Upper lobe of right lung (tissue), 1 donor: ENCODE measurements around the gene OSBPL2. TPM values are rescaled to one million over a fixed set of nuclear protein-coding genes. Genes with fewer than 3 reads are reported as not detected.

Experiments
- ATAC-seq: fragments of 200-7000 bp; cut with Tn5 transposase; one replicate; pipeline ENCODE4 v1.9.1; 2020; ENCODE audit warnings: mild to moderate bottlenecking, moderate library complexity
- DNase-seq: peaks from one replicate; pipeline ENCODE4 v3.0.0-alpha.2; 2020
- H3K27ac ChIP-seq: fragments of 200-600 bp; one replicate; pipeline ENCODE4 v1.8.0; 2022
- H3K27me3 ChIP-seq: fragments of 200-600 bp; one replicate; pipeline ENCODE4 v1.8.0; 2022; ENCODE audit warnings: mild to moderate bottlenecking
- H3K36me3 ChIP-seq: fragments of 200-600 bp; one replicate; pipeline ENCODE4 v1.8.0; 2022
- H3K4me1 ChIP-seq: fragments of 200-600 bp; one replicate; pipeline ENCODE4 v1.8.0; 2022
- H3K4me3 ChIP-seq: fragments of 200-600 bp; one replicate; pipeline ENCODE4 v1.8.0; 2022; ENCODE audit warnings: mild to moderate bottlenecking
- H3K9me3 ChIP-seq: fragments of 200-600 bp; one replicate; pipeline ENCODE4 v1.8.0; 2022
- intact Hi-C: fragments of 100-400 bp; cut with DNase I; formaldehyde crosslinking; loops from one replicate; pipeline ENCODE4 v1.11.0; 2022
- total RNA-seq: library from RNA; stranded (reverse); fragmentation: NEBNext Ultra II Directional; extraction: Animal tissue kit (Norgen Biotek cat#: 25700); gene quantifications from one replicate; pipeline ENCODE4 v1.2.1, GENCODE V29; 2021
- TF ChIP-seq, protein P1 (sequence below): fragments of 200-600 bp; IDR thresholded peaks from one replicate; pipeline ENCODE4 v1.8.0; 2022; ENCODE audit warnings: antibody characterized with exemption
- donor health status: DM: no; HTN: yes; CAD: no; lungs with severe emphysema.

The OSBPL2 gene
- total RNA-seq, 1 donor from 2014 or later = 52.3 TPM

DNA sequence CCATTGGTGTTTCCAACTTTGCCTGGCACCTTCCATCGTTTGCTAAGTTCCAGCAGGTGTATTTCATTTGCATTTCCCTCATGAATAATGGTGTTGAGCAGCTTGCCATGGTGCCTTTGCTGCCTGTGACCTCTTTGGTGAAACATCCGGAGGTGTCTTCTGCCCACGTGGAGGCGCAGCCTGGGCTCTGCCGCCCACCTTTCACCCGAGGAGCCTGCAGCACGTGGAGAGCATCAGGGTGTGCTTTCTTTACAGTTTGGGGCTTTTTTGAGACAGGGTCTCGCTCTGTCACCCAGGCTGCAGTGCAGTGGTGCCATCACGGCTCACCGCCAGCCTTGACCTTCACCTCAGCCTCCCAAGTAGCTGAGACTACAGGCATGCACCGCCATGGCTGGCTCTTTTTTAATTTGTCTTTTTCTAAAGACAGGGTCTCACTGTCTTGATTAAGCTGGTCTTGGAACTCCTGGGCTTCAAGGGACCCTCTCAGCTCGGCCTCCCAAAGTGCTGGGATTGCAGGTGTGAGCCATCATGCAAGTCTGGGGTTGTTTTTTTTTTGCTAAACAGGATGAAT lies 61.4 kb downstream of the OSBPL2 start:
- Histone ChIP-seq H3K27me3 (no peaks in the 10 kb centered on the region), H3K4me3 (no peak overlapping the region), H3K4me1 (peaks cover 13% of the 10 kb centered on the region), H3K9me3 (no peaks in the 10 kb centered on the region), H3K27ac (no peak overlapping the region), H3K36me3 (peaks cover 14% of the 10 kb centered on the region)
- intact Hi-C loops = loop anchor here (5.0 kb wide), 1 partner anchor 78 kb away; no protein-coding TSS in a partner anchor
- DNase-seq = no peak
- ATAC-seq = no peak
- TF ChIP-seq, protein P1, sequence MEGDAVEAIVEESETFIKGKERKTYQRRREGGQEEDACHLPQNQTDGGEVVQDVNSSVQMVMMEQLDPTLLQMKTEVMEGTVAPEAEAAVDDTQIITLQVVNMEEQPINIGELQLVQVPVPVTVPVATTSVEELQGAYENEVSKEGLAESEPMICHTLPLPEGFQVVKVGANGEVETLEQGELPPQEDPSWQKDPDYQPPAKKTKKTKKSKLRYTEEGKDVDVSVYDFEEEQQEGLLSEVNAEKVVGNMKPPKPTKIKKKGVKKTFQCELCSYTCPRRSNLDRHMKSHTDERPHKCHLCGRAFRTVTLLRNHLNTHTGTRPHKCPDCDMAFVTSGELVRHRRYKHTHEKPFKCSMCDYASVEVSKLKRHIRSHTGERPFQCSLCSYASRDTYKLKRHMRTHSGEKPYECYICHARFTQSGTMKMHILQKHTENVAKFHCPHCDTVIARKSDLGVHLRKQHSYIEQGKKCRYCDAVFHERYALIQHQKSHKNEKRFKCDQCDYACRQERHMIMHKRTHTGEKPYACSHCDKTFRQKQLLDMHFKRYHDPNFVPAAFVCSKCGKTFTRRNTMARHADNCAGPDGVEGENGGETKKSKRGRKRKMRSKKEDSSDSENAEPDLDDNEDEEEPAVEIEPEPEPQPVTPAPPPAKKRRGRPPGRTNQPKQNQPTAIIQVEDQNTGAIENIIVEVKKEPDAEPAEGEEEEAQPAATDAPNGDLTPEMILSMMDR = no peak

DNA sequence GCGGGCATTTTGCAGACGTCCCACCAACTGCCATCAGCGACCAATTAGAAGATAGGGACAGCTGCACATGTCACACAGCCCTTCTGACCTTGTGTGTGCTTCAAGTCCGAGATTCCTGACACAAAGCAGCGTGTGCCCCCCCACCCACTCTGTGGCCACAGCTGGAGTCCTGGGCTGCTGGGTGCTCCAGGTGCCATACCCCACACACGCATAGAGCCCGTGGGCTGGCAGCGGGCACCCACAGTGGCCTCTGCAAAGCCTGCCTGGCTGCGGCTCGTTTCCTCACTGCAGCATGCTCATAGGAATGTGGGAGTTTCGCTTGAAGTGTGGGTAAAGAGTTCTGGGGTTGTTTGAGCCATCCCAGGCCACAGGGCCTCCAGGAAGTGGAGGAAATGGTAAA lies 62.0 kb downstream of the OSBPL2 start:
- Histone ChIP-seq H3K4me3 (no peak overlapping the region), H3K36me3 (peaks cover 16% of the 10 kb centered on the region), H3K27me3 (no peaks in the 10 kb centered on the region), H3K27ac (no peak overlapping the region), H3K9me3 (no peaks in the 10 kb centered on the region), H3K4me1 (peaks cover 19% of the 10 kb centered on the region)
- DNase-seq = no peak
- ATAC-seq = no peak
- TF ChIP-seq, protein P1 = no peak
- intact Hi-C loops = loop anchor here (5.0 kb wide), 1 partner anchor 77 kb away; no protein-coding TSS in a partner anchor

DNA sequence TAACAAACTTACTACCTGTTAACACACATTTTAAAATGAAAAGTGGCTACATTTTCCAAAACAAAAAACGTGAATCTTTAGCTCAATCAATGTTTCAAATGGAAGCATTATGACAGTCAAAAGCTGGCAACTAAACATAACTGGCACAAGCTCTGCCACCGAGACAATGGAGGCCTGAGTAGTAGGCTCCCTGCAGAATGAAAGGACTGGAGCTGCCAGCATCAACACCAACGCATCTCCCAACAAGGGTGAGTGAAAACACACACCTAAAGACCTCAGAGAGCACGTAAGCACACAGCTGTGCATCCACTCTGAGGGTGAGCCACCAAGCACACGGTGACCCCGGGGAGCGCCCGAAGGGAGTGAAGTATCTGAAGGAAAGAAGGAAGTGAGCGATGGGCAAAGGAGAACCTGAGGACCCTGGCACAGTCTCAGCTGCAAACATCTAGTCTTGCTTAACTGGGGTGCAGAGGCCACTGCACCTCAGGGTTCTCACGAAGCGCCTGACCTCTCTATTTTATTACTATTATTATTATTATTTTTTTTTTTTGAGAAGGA lies 62.9 kb downstream of the OSBPL2 start:
- ATAC-seq (no peak), DNase-seq (no peak)
- peak overlapping the region; percentile 97 for H3K27ac ChIP-seq
- H3K4me1 ChIP-seq = peaks cover 22% of the 10 kb centered on the region
- peaks cover 17% of the 10 kb centered on the region for H3K36me3 ChIP-seq
- H3K27me3 ChIP-seq = no peaks in the 10 kb centered on the region
- no peak overlapping the region for H3K4me3 ChIP-seq
- intact Hi-C loops = loop anchor here (5.0 kb wide), 1 partner anchor 76 kb away; no protein-coding TSS in a partner anchor
- TF ChIP-seq, protein P1 = no peak
- H3K9me3 ChIP-seq = no peaks in the 10 kb centered on the region

DNA sequence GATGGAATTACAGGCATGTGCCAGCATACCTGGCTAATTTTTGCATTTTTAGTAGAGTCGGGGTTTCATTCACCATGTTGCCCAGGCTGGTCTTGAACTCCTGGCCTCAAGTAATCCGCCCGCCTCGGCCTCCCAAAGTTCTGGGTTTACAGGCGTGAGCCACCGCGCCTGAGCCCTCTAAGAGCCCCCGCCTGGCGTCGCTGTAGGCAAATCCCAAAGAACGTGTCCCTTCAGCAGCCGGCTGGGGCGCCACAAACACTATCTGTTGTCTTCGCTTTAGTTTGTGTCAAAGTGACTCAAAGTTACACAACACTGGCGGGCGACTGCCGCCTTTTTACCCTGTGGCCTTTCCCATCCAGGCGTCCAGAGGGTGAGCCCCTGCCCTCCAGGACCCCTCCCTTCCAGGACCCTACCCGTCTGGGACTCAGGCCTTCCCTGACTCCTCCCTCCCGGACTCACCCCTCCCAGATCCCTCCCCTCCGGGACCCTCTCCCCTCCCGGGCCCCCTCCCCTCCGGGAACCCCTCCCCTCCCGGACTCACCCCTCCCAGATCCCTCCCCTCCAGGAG lies 63.5 kb downstream of the OSBPL2 start:
- Histone ChIP-seq H3K27me3 (no peaks in the 10 kb centered on the region), H3K4me3 (peak overlapping the region; percentile 83), H3K9me3 (no peaks in the 10 kb centered on the region), H3K4me1 (peaks cover 22% of the 10 kb centered on the region), H3K36me3 (peaks cover 23% of the 10 kb centered on the region), H3K27ac (peak overlapping the region; percentile 97)
- ATAC-seq = peak; percentile 72
- DNase-seq = peak; percentile 95
- TF ChIP-seq, protein P1 = peak; percentile 92
- intact Hi-C loops = loop anchor here (5.0 kb wide), 1 partner anchor 75 kb away; no protein-coding TSS in a partner anchor

DNA sequence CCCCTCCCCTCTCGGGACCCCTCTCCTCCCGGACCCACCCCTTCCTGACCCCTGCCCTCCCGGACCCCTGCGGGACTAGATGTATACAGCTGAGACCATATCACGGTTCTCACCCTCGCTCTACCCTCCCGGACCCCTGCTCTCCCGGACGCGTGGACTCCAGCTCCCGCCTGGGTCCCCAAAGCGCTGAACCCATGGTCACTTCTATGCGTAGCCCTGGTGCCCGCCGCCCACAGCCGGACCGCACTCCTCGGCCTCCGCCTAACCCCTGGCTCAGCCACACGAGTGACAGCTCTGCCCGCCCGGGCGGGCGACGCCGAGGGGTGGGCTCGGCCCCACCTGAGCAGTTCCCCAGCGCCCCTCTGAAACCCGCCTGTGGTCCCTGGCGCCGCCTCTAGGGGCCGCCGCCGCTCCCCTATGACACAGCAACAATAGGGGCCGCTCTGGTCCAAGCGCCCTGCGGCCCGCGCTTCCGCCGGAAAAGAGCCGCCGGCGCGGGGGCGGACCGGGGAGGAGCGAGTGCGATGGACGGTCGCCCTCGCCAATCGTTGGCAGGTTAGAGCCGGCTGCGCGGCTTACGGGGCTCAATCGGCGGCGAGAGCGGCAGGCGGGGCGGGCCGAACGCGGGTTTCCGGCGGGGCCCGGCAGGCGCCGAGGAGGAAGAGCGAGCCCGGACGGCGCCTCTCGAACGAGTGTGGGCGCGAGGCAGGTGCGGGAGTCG lies 64.2 kb downstream of the OSBPL2 start, which contains the start of gene ADRM1:
ADRM1 (plus strand) TSS at position 657 of the 721 bp plus-strand sequence. CDS start 572 bp downstream, outside the sequence.
- peaks cover 30% of the 10 kb centered on the region for H3K36me3 ChIP-seq
- TF ChIP-seq, protein P1 = peak; percentile 94
- H3K27ac ChIP-seq = peak within 1 kb of the TSS; percentile 97
- no peaks in the 10 kb centered on the region for H3K9me3 ChIP-seq
- intact Hi-C loops = loop anchor here (5.0 kb wide), 1 partner anchor 75 kb away; no protein-coding TSS in a partner anchor
- H3K4me1 ChIP-seq = peaks cover 22% of the 10 kb centered on the region
- ATAC-seq = peak; percentile 92
- no peaks in the 10 kb centered on the region for H3K27me3 ChIP-seq
- peak within 1 kb of the TSS; percentile 83 for H3K4me3 ChIP-seq
- peak; percentile 98 for DNase-seq
